Cardiac fibroblast (primary cell): ENCODE results near the gene CNIH3.

Experiments
- DNase-seq, 2 donors: peaks; one replicate each; pipeline versions ENCODE4 v3.0.0 to v3.0.0-alpha.2; 2010; ENCODE audit warnings: low read depth in 2 of 2
- H3K4me3 ChIP-seq, 2 donors: replicated peaks in 1 of 2; 1 replicate in 1 of 2; 2 replicates in 1 of 2; pipeline ENCODE4 v1.5.1; 2011; ENCODE audit warnings: low read depth in 2 of 2, low read length in 2 of 2, mild to moderate bottlenecking in 2 of 2, moderate library complexity in 1 of 2
- CTCF ChIP-seq: IDR thresholded peaks from one replicate; pipeline ENCODE4 v1.5.1; 2011; ENCODE audit warnings: low read depth, mild to moderate bottlenecking, low read length, inconsistent platforms

The CNIH3 gene

GRCh38 chr1:224613486-224613885 is 2.6 kb upstream of the CNIH3 start:
- TF ChIP-seq CTCF: no peak
- DNase-seq: no peak
- no peak overlapping the region for H3K4me3 ChIP-seq

DNA sequence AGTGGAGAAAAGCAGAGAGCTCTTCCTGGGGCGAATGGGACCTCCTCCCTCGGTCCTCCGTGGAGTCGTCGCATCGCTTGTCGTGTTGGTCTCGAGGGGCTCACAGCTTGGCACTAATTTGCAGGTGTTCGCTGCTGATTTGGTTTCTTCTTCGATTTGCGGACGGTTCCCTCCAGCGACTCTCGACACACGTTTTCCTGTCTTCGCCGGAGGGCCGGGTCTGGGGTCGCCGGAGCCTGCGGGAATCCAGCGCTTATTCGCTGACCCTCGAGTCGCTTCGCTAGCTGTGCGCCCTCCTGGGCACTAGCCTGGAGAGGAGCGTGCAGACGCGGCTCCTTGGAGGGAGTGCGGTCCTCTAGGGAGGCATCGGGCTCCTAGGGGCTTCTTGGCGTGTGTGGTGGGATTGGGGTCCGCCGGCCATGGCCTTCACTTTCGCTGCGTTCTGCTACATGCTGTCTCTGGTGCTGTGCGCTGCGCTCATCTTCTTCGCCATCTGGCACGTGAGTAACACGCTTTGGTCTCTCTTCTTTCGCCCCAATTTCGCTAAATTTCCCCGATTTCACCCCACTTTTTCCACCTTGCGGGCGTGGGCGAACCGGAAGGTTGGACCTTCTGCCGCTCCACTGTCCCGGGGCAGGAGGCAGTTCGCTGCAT is 766 bp downstream of the CNIH3 start:
- H3K4me3 ChIP-seq: peak overlapping the region; percentile 45 to 67
- no peak for TF ChIP-seq CTCF
- DNase-seq: no peak

DNA sequence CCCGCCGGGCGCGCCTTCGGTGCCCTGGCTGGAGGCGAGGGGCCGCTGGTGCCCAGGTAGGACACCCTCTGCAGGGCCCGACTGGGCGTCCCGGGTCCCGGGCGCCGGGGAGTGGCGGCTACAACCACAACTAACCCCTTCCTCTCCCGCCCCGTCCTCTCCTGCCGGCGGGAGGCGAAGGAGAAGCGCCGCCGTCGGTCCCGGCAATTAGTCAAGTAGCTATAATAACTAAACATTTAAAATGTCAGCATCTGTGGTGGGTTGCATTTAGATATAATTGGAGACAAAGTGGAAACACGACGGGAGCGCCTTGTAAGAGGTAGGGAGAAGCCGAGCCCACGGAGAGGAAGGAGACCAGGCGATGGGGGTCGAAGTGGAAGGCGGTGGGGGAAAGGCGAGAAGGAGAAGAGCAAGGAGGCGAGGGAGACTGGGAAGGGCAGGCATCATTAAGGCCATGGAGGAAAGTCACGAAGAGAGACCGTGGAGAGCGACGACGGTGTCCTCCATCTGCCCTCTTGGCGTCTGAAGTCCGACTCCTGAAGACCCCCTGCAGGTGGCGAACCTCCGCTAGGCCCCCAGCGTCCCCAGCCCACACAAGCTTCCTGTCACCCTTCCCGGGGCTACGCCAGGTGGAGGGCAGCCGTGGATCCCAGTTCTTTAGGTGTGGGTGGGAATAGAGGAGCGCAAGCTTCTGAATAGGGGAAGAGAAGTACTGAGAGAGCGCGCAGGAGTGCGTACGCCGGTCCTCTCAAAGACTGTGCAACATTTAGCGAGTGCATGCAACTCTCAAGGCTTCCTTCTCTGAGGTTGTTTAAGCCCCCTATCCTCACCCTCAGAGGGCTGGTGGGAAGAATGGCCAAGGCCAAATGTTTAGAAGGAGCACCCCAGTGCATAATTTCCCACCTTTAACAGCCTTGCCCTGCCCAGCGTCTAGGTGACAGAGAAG is 1.6 kb downstream of the CNIH3 start:
- H3K4me3 ChIP-seq: peak overlapping the region; percentile 45 to 67
- TF ChIP-seq CTCF: no peak
- DNase-seq: no peak

GRCh38 chr1:224619209-224619608 is 3.1 kb downstream of the CNIH3 start:
- DNase-seq: no peak
- TF ChIP-seq CTCF: no peak
- H3K4me3 ChIP-seq: peak overlapping the region in 1 of 2 donors; percentile 67

- DNase-seq: no peak
- H3K4me3 ChIP-seq: no peak overlapping the region
Measured at GRCh38 chr1:224620105-224620504, 4.0 kb downstream of the CNIH3 start.

More at GRCh38 chr1:224620105-224620504, 4.0 kb downstream of the CNIH3 start:
- TF ChIP-seq CTCF: no peak
